ENCODE measurements around the gene NFU1. TPM values are rescaled to one million over a fixed set of nuclear protein-coding genes. Genes with fewer than 3 reads are reported as not detected.

NFU1 gene
- total and polyA plus RNA-seq, 9 of the 15 experiments (the other 6 are each of a cell fraction or from before 2014, with no cell fraction given) = 33.3 to 61.8 (median 53.7) TPM

DNA sequence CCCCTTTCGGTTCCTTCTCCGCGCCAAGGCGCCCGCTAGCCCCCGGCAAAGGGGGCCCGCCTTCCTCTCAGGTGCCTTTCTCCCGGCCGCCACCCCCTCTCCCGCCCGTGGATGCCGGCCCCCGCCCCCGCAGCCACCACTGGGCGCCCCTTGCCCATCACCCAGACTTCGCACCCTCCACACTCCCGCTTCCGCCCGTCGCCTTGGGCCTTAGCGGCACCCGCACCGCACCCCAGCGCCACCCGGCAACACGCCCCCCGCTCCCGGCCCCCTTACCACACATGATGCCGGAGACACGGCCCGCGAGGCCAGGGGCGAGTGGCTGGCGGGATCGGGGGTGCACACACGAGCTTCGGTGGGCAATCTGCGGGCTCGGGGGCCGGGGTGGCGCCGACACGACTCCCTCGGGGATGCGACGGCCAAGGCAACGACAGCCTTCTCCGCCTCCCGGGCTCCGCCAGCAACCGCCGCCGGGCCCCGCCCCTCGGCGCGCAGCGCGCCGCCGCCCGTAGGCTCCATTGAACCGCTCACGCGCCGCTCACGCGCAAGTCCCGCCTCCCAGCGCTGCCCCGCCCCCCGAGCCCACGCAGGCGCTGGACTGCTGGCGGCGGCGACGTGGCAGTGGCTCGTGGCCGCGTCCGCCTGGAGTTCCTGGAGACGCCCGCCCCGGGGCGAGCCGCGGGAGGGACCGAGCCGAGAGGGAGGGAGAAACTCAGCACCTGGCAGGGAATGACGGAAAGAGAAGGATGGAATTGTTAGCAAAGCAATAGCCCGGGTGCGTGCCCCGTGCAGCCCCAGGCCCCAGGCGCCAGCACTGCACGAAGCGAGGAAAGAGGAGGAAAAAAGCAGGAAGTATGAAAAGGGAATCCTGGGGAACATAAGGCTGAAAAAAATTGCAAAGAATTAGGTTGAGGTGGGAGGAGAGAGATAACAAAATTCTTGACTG lies 50.2 kb downstream of the NFU1 start, which contains the start of gene GFPT1 (continued):
- 0 out of 2 replicates have a peak, but pooled peaks have one; percentile 41 for TF ChIP-seq ZBTB40 (IDR thresholded peaks at IDR 0.05)
- no peak for TF ChIP-seq ZBTB40 (CRISPR knock-in tag; IDR thresholded peaks at IDR 0.05)
- TF ChIP-seq HMG20B (CRISPR knock-in tag; IDR thresholded peaks at IDR 0.05) = no peak
- TF ChIP-seq ELF4 (CRISPR knock-in tag; IDR thresholded peaks at IDR 0.05) = 0 out of 2 replicates have a peak, but pooled peaks have one; percentile 19
- peak; percentile 96 for TF ChIP-seq NRF1 (conservative IDR thresholded peaks at IDR 0.05 in 1 of 2, IDR thresholded peaks at IDR 0.05 in 1 of 2)
- TF ChIP-seq BCOR (IDR thresholded peaks at IDR 0.05) = 0 out of 2 replicates have a peak, but pooled peaks have one; percentile 13
- peak; percentile 33 for TF ChIP-seq PHF20 (IDR thresholded peaks at IDR 0.05; ENCODE audit: partially characterized antibody)
- no peak for TF ChIP-seq TRIM28 (IDR thresholded peaks at IDR 0.05)
- peak; percentile 60 for TF ChIP-seq HMGN3 (IDR thresholded peaks at IDR 0.05; ENCODE audit: borderline replicate concordance, extremely low read depth, insufficient read length, low read depth, low read length)
- no peak for TF ChIP-seq ZNF324 (CRISPR knock-in tag; IDR thresholded peaks at IDR 0.05)

Measured in K562 (cell line).